Type B pancreatic cell (in vitro differentiated cells): ENCODE results near the gene OBSCN. TPM values are rescaled to one million over a fixed set of nuclear protein-coding genes. Genes with fewer than 3 reads are reported as not detected.

Source experiments
- DNase-seq: peaks from one replicate; pipeline ENCODE4 v3.0.0; 2021; ENCODE audit warnings: mixed read lengths; ENCODE audit not compliant: unreplicated experiment; ENCODE audit errors: extremely low spot score
- H3K27ac Mint-ChIP-seq: 2 replicates; pipeline ENCODE4 v1.8.0; 2021; ENCODE audit warnings: mild to moderate bottlenecking, mixed read lengths
- H3K27me3 Mint-ChIP-seq: 2 replicates; pipeline ENCODE4 v1.8.0; 2021; ENCODE audit warnings: mixed read lengths
- H3K36me3 Mint-ChIP-seq: 2 replicates; pipeline ENCODE4 v1.8.0; 2021; ENCODE audit warnings: mixed read lengths
- H3K4me1 Mint-ChIP-seq: one replicate; pipeline ENCODE4 v1.8.0; 2021; ENCODE audit warnings: mixed read lengths; ENCODE audit not compliant: unreplicated experiment
- H3K4me3 Mint-ChIP-seq: 2 replicates; pipeline ENCODE4 v1.8.0; 2021; ENCODE audit warnings: mild to moderate bottlenecking, mixed read lengths
- H3K9me3 Mint-ChIP-seq: 2 replicates; pipeline ENCODE4 v1.8.0; 2021; ENCODE audit warnings: mixed read lengths
- total RNA-seq: library from RNA; stranded (reverse); gene quantifications from 2 replicates; pipeline ENCODE4 v1.2.1, GENCODE V29; 2021; ENCODE audit warnings: low replicate concordance
- TF ChIP-seq, protein P1 (sequence below): fragments of 200-600 bp; sonication (generic); conservative IDR thresholded peaks from 2 replicates; pipeline ENCODE4 v1.5.0; 2021; ENCODE audit warnings: antibody characterized with exemption, mild to moderate bottlenecking

Gene OBSCN
- total RNA-seq, 1 donor from 2014 or later, result 48.9 TPM

DNA sequence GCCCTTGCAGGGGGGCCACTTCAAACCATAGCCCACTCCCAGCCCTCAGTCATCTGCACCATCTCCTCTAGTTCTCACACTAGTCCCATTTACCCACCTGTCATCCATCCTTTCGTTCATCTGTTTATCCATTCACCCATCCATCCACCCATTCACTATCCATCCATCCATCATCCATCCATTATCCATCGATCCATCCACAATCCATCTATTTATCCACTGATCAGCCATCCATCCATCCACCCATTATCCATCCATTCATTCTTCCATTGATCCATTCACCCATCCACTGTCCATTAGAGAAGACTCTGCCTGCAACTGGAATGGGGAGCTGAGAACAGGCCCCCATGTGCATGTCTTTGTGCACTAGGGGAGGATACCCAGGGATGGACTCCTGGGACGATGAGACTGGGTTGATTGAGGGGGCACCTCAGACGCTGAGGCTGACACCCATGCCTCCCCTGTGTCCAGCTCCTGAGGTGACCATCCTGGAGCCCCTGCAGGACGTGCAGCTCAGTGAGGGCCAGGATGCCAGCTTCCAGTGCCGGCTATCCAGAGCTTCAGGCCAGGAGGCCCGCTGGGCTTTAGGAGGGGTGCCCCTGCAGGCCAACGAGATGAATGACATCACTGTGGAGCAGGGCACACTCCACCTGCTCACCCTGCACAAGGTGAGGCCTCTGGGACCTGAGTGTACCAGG, 100.9 kb downstream of the OBSCN start:
- H3K36me3 Mint-ChIP-seq, result peaks cover 20% of the 10 kb centered on the region
- H3K4me1 Mint-ChIP-seq, result no peaks in the 10 kb centered on the region
- H3K27ac Mint-ChIP-seq, result no peak overlapping the region
- peaks cover 5% of the 10 kb centered on the region for H3K9me3 Mint-ChIP-seq
- DNase-seq, result peak; percentile 60
- H3K27me3 Mint-ChIP-seq, result no peaks in the 10 kb centered on the region
- TF ChIP-seq, protein P1, sequence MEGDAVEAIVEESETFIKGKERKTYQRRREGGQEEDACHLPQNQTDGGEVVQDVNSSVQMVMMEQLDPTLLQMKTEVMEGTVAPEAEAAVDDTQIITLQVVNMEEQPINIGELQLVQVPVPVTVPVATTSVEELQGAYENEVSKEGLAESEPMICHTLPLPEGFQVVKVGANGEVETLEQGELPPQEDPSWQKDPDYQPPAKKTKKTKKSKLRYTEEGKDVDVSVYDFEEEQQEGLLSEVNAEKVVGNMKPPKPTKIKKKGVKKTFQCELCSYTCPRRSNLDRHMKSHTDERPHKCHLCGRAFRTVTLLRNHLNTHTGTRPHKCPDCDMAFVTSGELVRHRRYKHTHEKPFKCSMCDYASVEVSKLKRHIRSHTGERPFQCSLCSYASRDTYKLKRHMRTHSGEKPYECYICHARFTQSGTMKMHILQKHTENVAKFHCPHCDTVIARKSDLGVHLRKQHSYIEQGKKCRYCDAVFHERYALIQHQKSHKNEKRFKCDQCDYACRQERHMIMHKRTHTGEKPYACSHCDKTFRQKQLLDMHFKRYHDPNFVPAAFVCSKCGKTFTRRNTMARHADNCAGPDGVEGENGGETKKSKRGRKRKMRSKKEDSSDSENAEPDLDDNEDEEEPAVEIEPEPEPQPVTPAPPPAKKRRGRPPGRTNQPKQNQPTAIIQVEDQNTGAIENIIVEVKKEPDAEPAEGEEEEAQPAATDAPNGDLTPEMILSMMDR, result peak; percentile 45
- no peak overlapping the region for H3K4me3 Mint-ChIP-seq

DNA sequence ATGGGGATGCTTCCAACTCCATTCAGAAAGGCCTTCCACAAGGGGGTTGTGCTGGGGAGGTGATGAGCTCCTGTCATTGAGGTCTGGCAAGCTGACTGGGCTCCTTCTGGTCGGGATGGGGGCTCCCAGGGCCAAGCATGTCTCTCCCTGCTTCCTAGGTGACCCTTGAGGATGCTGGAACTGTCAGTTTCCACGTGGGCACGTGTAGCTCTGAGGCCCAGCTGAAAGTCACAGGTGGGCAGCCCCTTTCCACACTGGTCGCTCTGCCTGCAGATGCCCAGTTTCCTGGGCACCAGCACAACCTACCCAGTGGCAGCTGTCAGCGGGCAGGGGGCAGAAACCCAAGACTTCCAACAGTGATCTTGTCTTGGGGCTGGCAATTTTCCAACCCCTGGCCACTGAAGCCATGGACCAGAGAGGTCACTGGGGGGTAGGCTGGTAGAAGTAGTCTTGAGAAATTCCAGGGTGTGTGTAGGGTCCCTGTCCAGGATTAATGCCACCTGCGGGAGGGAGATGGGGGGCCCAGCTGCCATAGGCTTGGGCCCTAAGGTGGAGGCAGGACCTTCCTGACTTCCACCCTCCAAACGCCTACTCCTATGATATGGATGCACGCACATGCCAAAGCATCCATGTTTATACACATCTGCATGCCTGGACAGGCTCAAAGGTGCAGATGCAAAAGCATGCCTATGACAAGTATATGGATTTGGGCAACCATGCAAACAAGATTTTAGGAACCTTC, 101.7 kb downstream of the OBSCN start:
- H3K27ac Mint-ChIP-seq, result no peak overlapping the region
- H3K4me1 Mint-ChIP-seq, result no peaks in the 10 kb centered on the region
- H3K9me3 Mint-ChIP-seq, result peaks cover 5% of the 10 kb centered on the region
- TF ChIP-seq, protein P1, result no peak
- no peaks in the 10 kb centered on the region for H3K27me3 Mint-ChIP-seq
- H3K4me3 Mint-ChIP-seq, result no peak overlapping the region
- DNase-seq, result peak; percentile 55
- H3K36me3 Mint-ChIP-seq, result peaks cover 14% of the 10 kb centered on the region

DNA sequence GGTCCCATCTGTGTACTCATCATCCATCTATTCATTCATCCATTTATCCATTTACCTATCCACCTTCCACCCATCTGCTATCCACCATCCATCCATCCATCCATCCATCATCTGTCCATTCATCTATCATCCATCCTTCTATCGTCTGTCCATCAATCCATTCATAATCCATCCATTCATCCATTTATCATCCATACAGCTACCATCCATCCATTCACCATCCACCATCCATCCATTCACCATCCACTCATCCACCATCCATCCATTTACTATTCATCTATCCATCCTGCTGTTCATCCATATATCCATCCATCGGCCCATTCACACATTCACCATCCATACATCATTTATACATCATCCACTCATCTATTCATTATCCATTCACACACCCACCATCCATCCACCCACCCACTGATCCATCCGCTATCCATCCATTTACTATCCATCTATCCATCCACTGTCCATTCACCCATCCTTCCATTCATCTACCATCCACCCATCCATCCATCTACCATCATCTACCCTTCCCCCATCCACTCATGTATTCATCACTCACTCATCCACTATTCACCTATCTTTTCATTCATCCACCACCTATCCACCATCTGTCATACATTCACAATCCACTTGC, 102.4 kb downstream of the OBSCN start:
- H3K27ac Mint-ChIP-seq, result no peak overlapping the region
- peaks cover 15% of the 10 kb centered on the region for H3K36me3 Mint-ChIP-seq
- no peak for DNase-seq

DNA sequence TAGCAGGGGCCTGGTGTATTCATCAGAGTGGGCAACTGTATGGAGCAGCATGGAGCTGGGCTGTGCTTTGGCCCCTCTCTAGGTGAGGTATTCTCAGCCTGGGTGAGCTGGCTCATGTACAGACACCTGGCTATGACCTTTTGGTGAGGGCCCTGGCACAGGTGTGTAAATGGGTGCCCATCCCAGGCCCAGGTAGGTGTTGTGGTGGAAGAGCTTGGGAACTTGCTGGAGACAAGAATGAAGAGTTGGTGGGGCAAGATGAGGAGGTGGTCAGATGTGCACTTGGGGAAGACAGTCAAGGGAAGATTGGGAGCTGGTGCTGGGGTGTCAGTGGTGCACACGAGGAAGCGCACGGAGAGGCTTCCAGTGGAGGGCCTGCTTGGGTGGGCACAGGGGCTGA, 103.2 kb downstream of the OBSCN start:
- TF ChIP-seq, protein P1, result no peak
- Mint-ChIP-seq H3K27me3 (no peaks in the 10 kb centered on the region), H3K36me3 (peaks cover 12% of the 10 kb centered on the region), H3K4me1 (no peaks in the 10 kb centered on the region), H3K4me3 (no peak overlapping the region), H3K27ac (no peak overlapping the region), H3K9me3 (peaks cover 5% of the 10 kb centered on the region)
- no peak for DNase-seq

More for the DNA sequence above, 102.4 kb downstream of the OBSCN start:
- TF ChIP-seq, protein P1, result no peak
- no peaks in the 10 kb centered on the region for H3K27me3 Mint-ChIP-seq
- H3K4me3 Mint-ChIP-seq, result no peak overlapping the region
- no peaks in the 10 kb centered on the region for H3K4me1 Mint-ChIP-seq
- H3K9me3 Mint-ChIP-seq, result peaks cover 5% of the 10 kb centered on the region

DNA sequence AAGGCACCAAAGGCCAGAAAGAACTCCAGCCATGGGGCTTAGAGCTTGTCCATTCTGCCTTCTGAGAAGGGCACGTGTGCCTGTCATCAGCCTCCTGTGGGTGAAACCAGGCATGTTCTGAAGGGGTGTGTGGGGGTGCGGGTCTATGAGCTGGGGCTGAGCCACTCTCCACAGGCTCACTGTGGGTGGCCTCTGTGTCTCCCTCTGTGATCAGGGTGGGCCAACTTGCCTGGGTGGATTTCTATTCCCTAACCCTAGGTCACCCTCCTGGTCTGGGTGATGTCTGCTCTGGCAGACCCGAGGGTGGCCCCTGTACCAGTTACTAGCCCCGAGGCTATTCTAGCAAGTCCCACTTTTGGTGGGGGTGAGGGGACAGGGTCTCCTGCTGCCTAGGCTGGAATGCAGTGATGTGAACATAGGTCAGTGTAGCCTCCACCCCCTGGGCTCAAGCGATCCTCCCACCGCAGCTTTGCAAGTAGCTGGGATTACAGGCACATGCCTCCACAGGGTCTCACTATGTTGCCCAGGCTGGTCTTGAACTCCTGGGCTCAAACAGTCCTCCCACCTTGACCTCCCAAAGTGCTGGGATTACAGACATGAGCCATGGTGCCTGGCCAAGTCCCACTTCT, 104.4 kb downstream of the OBSCN start:
- DNase-seq, result no peak
- no peaks in the 10 kb centered on the region for H3K27me3 Mint-ChIP-seq
- H3K4me1 Mint-ChIP-seq, result no peaks in the 10 kb centered on the region
- H3K36me3 Mint-ChIP-seq, result peaks cover 12% of the 10 kb centered on the region
- no peak overlapping the region for H3K4me3 Mint-ChIP-seq
- H3K27ac Mint-ChIP-seq, result no peak overlapping the region
- TF ChIP-seq, protein P1, result no peak
- H3K9me3 Mint-ChIP-seq, result peaks cover 5% of the 10 kb centered on the region
